Right hindlimb (tissue), 1 donor: Measurements from ENCODE around the gene RET.

Experiments used
- DNase-seq: peaks from one replicate; pipeline ENCODE4 v3.0.0-alpha.2; 2018

RET gene

DNA sequence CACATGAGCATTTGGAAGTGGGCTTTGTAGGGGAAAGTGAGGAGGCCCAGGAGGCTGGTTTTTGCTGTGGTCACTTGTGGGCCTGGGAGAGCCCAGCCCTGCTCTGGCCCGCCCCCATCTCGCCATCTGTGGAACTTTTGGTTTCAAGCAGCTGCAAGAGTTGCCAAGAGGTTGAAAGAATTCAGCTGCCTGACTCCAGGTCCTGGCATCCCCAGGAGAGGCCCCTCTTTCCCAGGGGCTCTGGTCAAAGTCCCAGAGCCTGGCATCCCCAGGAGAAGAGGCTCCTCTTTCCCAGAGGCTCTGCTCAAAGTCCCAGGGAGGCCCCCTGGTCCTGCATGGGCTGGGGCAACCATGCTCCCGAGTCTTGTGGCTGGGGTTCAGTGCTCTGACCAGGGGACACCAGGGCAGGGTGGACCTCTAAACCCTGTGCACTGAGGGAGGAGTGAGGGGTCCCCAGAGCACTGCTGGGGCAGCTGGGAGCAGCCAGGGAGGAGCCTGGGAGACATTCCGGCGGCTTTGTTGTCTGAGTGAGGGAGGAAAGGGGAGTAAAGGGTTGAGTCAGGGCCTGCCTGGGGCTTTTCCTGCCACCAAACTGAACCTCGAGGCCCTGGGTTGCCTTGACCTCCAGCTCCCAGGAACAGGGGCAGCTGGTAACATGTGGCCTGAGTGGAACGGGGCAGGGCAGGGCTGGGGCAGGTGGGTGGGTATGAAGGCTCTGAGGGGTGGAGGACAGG, 33.6 kb downstream of the RET start:
- peak; percentile 75 for DNase-seq

- DNase-seq, result no peak
These were observed 34.2 kb downstream of the RET start for GRCh38 chr10:43111101-43111500.

- DNase-seq, result no peak
These were observed 35.2 kb downstream of the RET start for GRCh38 chr10:43111921-43112607.

- DNase-seq, result no peak
These were observed 35.7 kb downstream of the RET start for GRCh38 chr10:43112608-43112961.

- DNase-seq, result no peak
These were observed 36.6 kb downstream of the RET start for GRCh38 chr10:43113201-43114087.

GRCh38 chr10:43114088-43114742, 37.3 kb downstream of the RET start:
- DNase-seq, result no peak

- DNase-seq, result no peak
These were observed 38.1 kb downstream of the RET start for GRCh38 chr10:43114743-43115611.

DNA sequence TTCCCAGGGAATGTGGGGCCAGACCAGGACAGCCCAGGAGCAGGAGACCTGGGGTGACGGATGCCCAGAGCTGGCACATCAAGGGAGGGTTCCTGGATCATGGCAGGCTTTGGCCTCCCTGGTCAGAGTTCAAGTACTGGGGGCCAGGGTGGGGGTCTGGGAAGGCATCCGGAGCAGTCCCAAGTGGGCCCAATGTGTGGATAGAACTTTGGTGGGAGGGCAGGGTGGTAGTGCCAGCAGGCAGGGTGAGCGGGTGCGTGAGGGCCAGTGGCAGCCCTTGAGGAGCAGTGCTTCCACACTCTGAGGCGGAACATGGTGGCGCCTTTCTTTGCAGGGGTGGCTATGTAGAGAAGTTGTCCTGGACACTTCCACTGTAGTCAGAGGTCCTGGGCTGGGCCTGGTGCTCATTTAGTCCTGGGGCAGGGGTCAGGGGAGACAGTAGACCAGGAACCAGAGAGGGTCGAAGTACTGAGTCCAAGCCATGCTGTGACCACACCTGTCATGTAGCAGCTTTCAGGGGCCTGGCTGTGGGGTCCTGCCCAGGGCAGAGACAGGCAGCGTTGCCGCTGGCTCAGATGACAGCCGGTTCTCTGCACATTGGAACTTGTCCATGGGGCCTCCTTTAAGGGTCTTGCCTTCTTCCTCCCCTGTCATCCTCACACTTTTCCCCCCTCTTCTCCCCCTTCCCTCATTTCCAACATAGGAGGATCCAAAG, 39.2 kb downstream of the RET start:
- no peak for DNase-seq

DNA sequence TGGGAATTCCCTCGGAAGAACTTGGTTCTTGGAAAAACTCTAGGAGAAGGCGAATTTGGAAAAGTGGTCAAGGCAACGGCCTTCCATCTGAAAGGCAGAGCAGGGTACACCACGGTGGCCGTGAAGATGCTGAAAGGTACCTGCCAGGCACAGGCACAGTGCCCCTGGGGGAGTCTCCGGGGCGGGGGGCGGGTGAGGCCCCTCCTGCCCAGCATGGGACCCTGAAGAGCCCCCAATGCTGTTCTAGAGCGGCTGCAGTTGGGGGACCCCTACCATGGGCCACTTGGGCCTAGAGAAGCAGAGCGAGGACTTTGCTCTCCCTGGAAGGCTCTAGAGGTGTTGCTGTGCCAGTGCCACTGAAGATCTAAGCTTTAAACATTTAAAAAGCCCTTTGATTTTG, 39.7 kb downstream of the RET start:
- DNase-seq, result no peak

DNA sequence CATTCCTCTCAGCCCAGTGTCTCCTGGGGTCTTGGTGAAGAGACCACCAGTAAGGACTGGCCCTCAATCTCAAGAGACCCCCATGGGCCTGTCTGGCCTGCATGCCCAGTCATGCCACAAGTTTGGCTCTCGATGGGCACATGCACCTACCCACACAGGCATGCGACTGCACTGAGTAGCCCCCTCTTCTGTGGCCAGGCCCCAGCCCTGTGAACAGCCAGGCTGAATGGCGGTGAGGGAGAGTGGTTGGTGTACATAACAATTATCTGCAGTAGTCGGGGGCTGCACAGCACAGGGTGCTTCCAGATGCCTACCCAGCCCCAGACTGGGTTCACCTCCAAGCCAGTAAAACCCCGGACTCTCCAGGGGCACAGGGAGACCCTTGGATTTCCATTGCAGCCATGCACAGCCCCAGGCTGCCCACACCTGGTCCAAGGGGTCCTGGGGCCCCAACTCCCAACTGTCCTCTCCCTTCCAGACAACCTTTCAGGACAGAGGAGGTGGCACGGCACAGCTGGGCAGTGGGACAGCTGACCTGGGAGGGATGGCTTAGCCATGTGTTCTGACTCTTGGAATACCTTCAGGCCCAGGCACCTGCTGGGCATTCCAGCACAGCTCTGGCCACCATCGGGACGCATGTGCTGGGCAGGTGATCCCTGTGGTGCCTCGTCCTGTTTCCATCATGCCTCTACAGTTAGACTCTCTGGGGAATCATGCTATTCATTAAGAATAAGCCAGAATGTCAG, 40.3 kb downstream of the RET start:
- DNase-seq, result no peak

GRCh38 chr10:43117777-43118583, 41.1 kb downstream of the RET start:
- DNase-seq, result no peak

DNA sequence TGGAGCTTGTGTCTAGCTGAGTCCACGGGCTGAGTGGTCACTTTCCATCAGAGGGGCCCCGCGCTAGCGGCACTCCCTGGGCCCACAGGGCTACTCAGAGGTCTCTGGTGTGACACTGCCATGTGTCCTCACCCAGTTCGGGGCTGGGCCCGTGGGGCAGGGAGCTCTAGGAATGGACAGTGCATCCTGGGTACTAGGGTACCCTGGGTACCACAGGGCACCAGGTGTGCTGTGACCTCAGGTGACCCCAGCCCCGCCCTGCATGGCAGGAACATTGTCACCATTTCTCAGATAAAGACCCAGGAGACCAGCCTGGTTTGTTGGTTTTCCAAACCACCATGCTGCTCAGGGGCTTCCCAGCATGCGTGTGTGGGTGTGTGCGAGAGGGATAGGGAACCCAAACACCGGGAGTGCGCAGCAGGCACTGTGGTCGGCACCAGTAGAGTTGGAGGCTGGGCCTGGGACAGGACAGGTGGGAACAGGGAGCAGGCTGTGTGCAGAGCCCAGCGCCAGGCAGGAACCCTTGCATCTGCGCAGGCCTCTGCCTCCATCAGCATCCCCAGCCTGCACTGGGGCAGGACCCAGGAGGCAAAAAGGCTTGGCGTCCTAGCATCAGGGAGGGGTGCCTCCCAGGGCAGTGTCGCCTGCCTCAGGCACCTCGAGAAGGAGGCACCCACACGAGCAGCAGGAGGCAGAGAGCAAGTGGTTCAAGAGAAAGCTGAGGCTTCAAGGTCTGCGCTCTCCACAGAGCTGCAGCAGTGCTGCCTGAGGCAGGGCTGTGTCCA, 42.0 kb downstream of the RET start:
- DNase-seq, result no peak

DNA sequence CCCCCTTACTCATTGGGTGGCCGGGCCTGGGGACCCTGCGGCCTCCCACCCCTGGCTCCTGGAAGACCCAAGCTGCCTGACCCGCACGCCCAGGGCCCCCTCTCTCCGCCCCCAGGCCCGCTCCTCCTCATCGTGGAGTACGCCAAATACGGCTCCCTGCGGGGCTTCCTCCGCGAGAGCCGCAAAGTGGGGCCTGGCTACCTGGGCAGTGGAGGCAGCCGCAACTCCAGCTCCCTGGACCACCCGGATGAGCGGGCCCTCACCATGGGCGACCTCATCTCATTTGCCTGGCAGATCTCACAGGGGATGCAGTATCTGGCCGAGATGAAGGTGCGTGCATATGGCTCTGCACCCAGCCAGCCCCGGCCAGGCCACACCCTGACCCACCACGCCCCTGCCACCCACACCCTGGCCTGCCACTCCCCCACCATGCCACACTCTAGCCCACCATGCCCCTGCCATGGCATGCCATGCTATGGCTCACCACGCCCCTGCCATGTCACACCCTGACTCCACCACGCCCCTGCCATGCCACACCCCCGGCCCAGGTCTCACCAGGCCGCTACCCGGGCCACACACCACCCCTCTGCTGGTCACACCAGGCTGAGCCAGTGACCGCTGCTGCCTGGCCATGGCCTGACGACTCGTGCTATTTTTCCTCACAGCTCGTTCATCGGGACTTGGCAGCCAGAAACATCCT, 42.7 kb downstream of the RET start:
- DNase-seq, result peak; percentile 17

GRCh38 chr10:43120116-43120928, 43.5 kb downstream of the RET start:
- DNase-seq, result no peak

DNA sequence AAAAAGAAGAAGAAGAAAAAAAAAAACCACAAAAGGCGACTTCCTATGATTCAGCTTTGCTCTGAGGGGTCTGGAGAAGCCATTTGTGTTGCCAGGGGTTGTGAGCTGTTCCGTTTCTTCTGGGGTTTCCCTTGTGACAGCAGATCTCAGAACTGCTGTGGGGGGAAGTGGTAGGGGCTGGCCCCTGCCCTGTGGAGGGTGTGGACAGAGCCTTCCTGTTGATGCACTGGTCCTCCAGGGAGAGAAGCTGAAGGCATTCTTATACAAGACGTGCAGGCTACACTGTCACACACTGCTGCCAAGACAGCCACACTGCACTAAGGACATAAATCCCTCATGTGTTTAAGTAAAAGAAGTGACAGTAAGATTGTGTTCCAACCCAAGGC, 44.1 kb downstream of the RET start:
- peak; percentile 40 for DNase-seq

- peak; percentile 32 for DNase-seq
These were observed 44.6 kb downstream of the RET start for GRCh38 chr10:43121444-43121843.

DNA sequence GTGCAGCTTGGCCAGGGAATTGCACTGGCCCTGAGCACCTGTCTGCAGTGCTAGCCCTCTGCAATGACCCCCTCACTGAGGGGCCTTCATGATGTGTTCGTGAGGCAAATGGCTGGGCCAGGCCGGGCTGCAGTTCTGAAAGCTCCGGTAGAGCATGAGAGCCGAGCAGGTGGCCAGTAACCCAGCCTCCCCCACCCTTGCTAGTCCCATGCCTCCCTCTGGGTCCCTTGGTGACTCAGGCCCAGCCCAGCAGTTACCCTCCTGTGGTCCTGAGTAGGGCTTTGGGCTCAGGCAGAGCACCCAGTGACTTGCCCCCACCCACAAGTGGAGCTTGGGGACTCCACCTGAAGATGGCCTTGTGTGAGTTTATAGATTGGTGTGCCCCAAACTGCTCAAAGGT, 45.2 kb downstream of the RET start:
- DNase-seq, result peak; percentile 12
